BJ (cell line): ENCODE data around the gene CTIF. TPM values are rescaled to one million over a fixed set of nuclear protein-coding genes. Genes with fewer than 3 reads are reported as not detected.
"Not testable (repeated sequence)": the region's sequence is repeated elsewhere in the genome, so short reads cannot be mapped to it uniquely, and the experiment has no call there.

Experiments used
- CTCF ChIA-PET: fragments of 350-600 bp; formaldehyde crosslinking; extraction: SDS; loops from one replicate; lab custom pipeline; 2021; ENCODE audit warnings: antibody characterized with exemption, inconsistent platforms; lab: Yijun Ruan, JAX
- POLR2A ChIA-PET: fragments of 300-600 bp; sonication (Branson Sonifier 250); formaldehyde crosslinking; extraction: SDS; loops from one replicate; lab custom pipeline; 2021; ENCODE audit warnings: antibody characterized with exemption; lab: Charles Lee
- DNase-seq: peaks from one replicate; pipeline ENCODE4 v3.0.0-alpha.2; 2011; ENCODE audit warnings: low read depth
- H3K27me3 ChIP-seq: 2 replicates; pipeline ENCODE4 v1.6.0; 2011; ENCODE audit warnings: low read length; ENCODE audit not compliant: control insufficient read depth, insufficient read depth
- H3K36me3 ChIP-seq: 2 replicates; pipeline ENCODE4 v1.5.1; 2011; ENCODE audit warnings: low read length; ENCODE audit not compliant: control insufficient read depth, insufficient read depth
- H3K4me3 ChIP-seq: 2 replicates; pipeline ENCODE4 v1.5.1; 2011; ENCODE audit warnings: low read depth, mild to moderate bottlenecking, control low read depth, low read length
- CTCF ChIP-seq: IDR thresholded peaks from 2 replicates; pipeline ENCODE4 v1.5.1; 2011; ENCODE audit warnings: low read depth, mild to moderate bottlenecking, control low read depth, inconsistent platforms, low read length, moderate library complexity; ENCODE audit not compliant: insufficient read depth
- polyA plus RNA-seq: library from polyadenylated mRNA; depleted of rRNA; stranded (reverse); fragments of >200 nt; gene quantifications from 2 replicates; pipeline ENCODE4 v1.2.3, GENCODE V29; 2011

Gene CTIF
- polyA plus RNA-seq, 1 experiment: 105 TPM

GRCh38 chr18:48808476-48808875, 269.6 kb downstream of the CTIF start:
- Histone ChIP-seq H3K4me3 (no peak overlapping the region), H3K36me3 (peaks cover 19% of the 10 kb centered on the region), H3K27me3 (no peaks in the 10 kb centered on the region)
- ChIA-PET CTCF (interaction anchor here (1.4 kb wide), 1 partner anchor 14 kb away, joined by 3 read pairs; no protein-coding TSS in a partner anchor), POLR2A (no interaction called here)
- TF ChIP-seq CTCF: no peak
- no peak for DNase-seq

- TF ChIP-seq CTCF: no peak
- POLR2A ChIA-PET: no interaction called here
- no peaks in the 10 kb centered on the region for H3K27me3 ChIP-seq
- CTCF ChIA-PET: interaction anchor here (1.4 kb wide), 1 partner anchor 15 kb away, joined by 3 read pairs; no protein-coding TSS in a partner anchor
- no peak for DNase-seq
- H3K36me3 ChIP-seq: peaks cover 10% of the 10 kb centered on the region
- H3K4me3 ChIP-seq: no peak overlapping the region
Measured at GRCh38 chr18:48809365-48809764, 270.5 kb downstream of the CTIF start.

- DNase-seq: no peak
- H3K27me3 ChIP-seq: no peaks in the 10 kb centered on the region
- H3K4me3 ChIP-seq: no peak overlapping the region
- POLR2A ChIA-PET: interaction anchor here (0.7 kb wide), 1 partner anchor 74 kb away, joined by 3 read pairs; no protein-coding TSS in a partner anchor
- no peak for TF ChIP-seq CTCF
- H3K36me3 ChIP-seq: no peaks in the 10 kb centered on the region
- CTCF ChIA-PET: no interaction called here
Measured at GRCh38 chr18:48810805-48811204, 272.0 kb downstream of the CTIF start.

- no peak overlapping the region for H3K4me3 ChIP-seq
- H3K36me3 ChIP-seq: no peaks in the 10 kb centered on the region
- CTCF ChIA-PET: no interaction called here
- H3K27me3 ChIP-seq: no peaks in the 10 kb centered on the region
- POLR2A ChIA-PET: no interaction called here
- no peak for DNase-seq
- no peak for TF ChIP-seq CTCF
Measured at GRCh38 chr18:48811401-48811800, 272.6 kb downstream of the CTIF start.

GRCh38 chr18:48811977-48812451, 273.2 kb downstream of the CTIF start:
- H3K4me3 ChIP-seq, CTCF ChIA-PET, H3K27me3 ChIP-seq, DNase-seq, H3K36me3 ChIP-seq, POLR2A ChIA-PET: not testable (repeated sequence)

GRCh38 chr18:48813321-48813720, 274.5 kb downstream of the CTIF start:
- H3K27me3 ChIP-seq: no peaks in the 10 kb centered on the region
- DNase-seq: no peak
- ChIA-PET CTCF (interaction anchor here (0.9 kb wide), 2 partner anchors 16 to 17 kb away, joined by 3 read pairs; no protein-coding TSS in a partner anchor), POLR2A (no interaction called here)
- no peak for TF ChIP-seq CTCF
- H3K36me3 ChIP-seq: peaks cover 12% of the 10 kb centered on the region
- H3K4me3 ChIP-seq: no peak overlapping the region
